Activated naive CD8-positive, alpha-beta T cell treated with anti-CD3 and anti-CD28 coated beads, Interleukin-2, amount 10 ng/mL, durations not matched to agents 7 days and 5 days (primary cell): ENCODE measurements around the gene HS2ST1. TPM values are rescaled to one million over a fixed set of nuclear protein-coding genes. Genes with fewer than 3 reads are reported as not detected.

Experiments
- ATAC-seq: fragments of 150-1000 bp; cut with Tn5 transposase; one replicate; pipeline ENCODE4 v1.10.0; 2021; ENCODE audit warnings: low read depth, moderate library complexity
- POLR2A ChIA-PET: fragments of 350-600 bp; sonication (Branson Sonifier 250); formaldehyde crosslinking; loops from one replicate; lab custom pipeline; 2021; ENCODE audit warnings: antibody characterized with exemption; lab: Charles Lee
- DNase-seq: peaks from one replicate; pipeline ENCODE4 v3.0.0; 2021
- H3K27ac Mint-ChIP-seq: one replicate; pipeline ENCODE4 v1.8.0; 2022; ENCODE audit warnings: mild to moderate bottlenecking, mixed read lengths
- H3K27me3 Mint-ChIP-seq: one replicate; pipeline ENCODE4 v1.8.0; 2022; ENCODE audit warnings: mild to moderate bottlenecking, moderate library complexity, mixed read lengths
- H3K36me3 Mint-ChIP-seq: one replicate; pipeline ENCODE4 v1.8.0; 2021; ENCODE audit warnings: mild to moderate bottlenecking, mixed read lengths
- H3K4me1 Mint-ChIP-seq: one replicate; pipeline ENCODE4 v1.8.0; 2021; ENCODE audit warnings: mixed read lengths
- H3K4me3 Mint-ChIP-seq: one replicate; pipeline ENCODE4 v1.8.0; 2022; ENCODE audit warnings: mild to moderate bottlenecking, moderate library complexity, mixed read lengths
- H3K9me3 Mint-ChIP-seq: one replicate; pipeline ENCODE4 v1.8.0; 2021; ENCODE audit warnings: mixed read lengths
- total RNA-seq, 2 experiments: library from RNA; stranded (reverse); gene quantifications; one replicate each; pipeline ENCODE4 v1.2.3, GENCODE V29; 2021

Gene HS2ST1
- total RNA-seq, 2 experiments from 2014 or later = 16.8 to 18.6 TPM

DNA sequence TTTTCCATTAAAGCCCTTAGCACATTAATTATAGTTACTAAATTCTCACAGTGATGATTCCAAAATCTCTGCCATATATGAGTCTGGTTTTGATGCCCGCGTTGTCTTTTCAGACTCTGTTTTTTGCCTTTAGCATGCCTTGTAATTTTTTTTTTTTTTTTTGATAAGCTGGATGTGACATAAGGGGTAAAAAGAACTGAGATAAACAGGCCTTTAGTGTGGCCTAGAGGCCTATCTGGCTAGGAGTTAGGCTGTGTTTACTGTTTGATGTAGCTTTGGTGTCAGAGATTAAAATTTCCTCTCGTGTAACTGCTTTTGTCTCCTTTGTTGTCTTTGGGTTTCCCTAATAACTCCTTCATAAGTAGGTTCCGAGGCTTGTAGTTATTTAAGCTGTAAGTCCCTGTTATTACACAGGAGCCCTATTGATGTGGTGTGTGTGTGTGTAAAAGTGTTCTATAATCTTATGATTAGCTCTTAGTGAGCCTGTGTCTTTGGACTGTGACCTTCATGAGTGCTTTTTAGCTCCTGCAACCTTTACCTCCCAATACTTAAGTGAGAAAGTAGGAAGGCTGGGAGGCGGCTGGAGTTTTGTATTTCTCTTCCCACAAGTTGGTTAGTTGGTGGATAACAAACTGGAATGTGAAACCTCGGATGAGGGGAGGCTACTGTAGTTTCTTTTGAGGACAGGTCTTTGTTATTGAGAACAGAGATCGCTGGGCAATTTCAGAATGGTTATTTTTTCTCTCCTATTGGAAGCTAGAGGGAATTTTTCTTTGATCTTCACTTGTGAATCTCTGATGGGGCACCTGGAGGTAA, 19.3 kb downstream of the HS2ST1 start:
- Mint-ChIP-seq H3K36me3 (no peaks in the 10 kb centered on the region), H3K9me3 (no peaks in the 10 kb centered on the region), H3K27ac (no peak overlapping the region), H3K27me3 (peaks cover 2% of the 10 kb centered on the region), H3K4me1 (peaks cover 5% of the 10 kb centered on the region), H3K4me3 (no peak overlapping the region)
- POLR2A ChIA-PET = no interaction called here
- DNase-seq (no peak), ATAC-seq (no peak)

DNA sequence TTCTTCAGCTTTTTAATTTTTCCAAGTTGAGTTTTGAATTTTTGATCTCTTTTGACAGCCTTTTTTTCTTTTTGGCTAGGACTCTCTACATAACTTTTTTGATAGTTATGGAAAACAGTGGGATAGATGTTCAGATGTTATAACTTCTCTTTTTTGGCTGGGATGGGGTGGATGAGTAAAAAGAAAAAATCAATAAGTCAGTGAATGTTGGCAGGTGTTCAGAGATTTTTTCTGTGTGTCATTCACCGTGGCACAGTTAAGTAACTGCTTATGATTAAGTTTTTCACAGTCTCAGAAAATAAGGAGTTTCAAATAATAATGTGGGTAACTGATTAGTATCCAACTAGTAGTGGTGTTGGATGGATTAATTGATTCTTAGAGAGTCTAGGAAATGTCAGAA, 24.0 kb downstream of the HS2ST1 start:
- H3K27ac Mint-ChIP-seq = no peak overlapping the region
- POLR2A ChIA-PET = no interaction called here

GRCh38 chr1:86938855-86939254, 24.4 kb downstream of the HS2ST1 start:
- Mint-ChIP-seq H3K27ac (no peak overlapping the region), H3K36me3 (peaks cover 1% of the 10 kb centered on the region), H3K4me3 (no peak overlapping the region), H3K27me3 (no peaks in the 10 kb centered on the region), H3K4me1 (peaks cover under 1% of the 10 kb centered on the region), H3K9me3 (no peaks in the 10 kb centered on the region)
- ATAC-seq (no peak), DNase-seq (no peak)
- POLR2A ChIA-PET = no interaction called here

More for the DNA sequence above, 24.0 kb downstream of the HS2ST1 start:
- H3K27me3 Mint-ChIP-seq = no peaks in the 10 kb centered on the region
- DNase-seq (no peak), ATAC-seq (no peak)
- H3K4me3 Mint-ChIP-seq = no peak overlapping the region
- peaks cover 1% of the 10 kb centered on the region for H3K36me3 Mint-ChIP-seq
- H3K9me3 Mint-ChIP-seq = no peaks in the 10 kb centered on the region
- H3K4me1 Mint-ChIP-seq = peaks cover 4% of the 10 kb centered on the region

GRCh38 chr1:86939406-86939805, 25.0 kb downstream of the HS2ST1 start:
- ATAC-seq = no peak
- no peaks in the 10 kb centered on the region for H3K4me1 Mint-ChIP-seq
- DNase-seq = no peak
- POLR2A ChIA-PET = no interaction called here
- peaks cover 1% of the 10 kb centered on the region for H3K36me3 Mint-ChIP-seq
- no peaks in the 10 kb centered on the region for H3K9me3 Mint-ChIP-seq
- no peaks in the 10 kb centered on the region for H3K27me3 Mint-ChIP-seq
- no peak overlapping the region for H3K27ac Mint-ChIP-seq
- no peak overlapping the region for H3K4me3 Mint-ChIP-seq

DNA sequence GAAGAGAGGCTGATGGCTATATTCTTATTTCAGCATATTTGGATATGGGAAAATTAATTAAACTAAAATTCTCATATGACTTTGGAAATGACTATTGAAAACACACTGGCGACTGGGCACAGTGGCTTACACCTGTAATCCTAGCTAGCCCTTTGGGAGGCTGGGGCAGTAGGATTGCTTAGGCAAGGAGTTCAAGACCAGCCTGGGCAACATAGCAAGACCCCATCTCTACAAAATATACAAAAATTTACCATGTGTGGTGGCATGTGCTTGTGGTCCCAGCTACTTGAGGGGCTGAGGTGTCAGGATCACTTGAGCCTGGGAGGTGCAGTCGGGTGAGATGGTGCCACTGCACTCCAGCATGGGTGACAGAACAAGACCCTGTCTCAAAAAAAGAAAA, 26.2 kb downstream of the HS2ST1 start:
- Mint-ChIP-seq H3K4me1 (no peaks in the 10 kb centered on the region), H3K4me3 (no peak overlapping the region), H3K27me3 (no peaks in the 10 kb centered on the region), H3K27ac (no peak overlapping the region), H3K9me3 (no peaks in the 10 kb centered on the region), H3K36me3 (peaks cover 1% of the 10 kb centered on the region)
- POLR2A ChIA-PET = no interaction called here
- ATAC-seq = no peak
- no peak for DNase-seq

- no peaks in the 10 kb centered on the region for H3K27me3 Mint-ChIP-seq
Measured at GRCh38 chr1:86942042-86942441, 27.6 kb downstream of the HS2ST1 start.

GRCh38 chr1:86942743-86943142, 28.3 kb downstream of the HS2ST1 start:
- Mint-ChIP-seq H3K36me3 (peaks cover 1% of the 10 kb centered on the region), H3K4me1 (no peaks in the 10 kb centered on the region), H3K27me3 (no peaks in the 10 kb centered on the region), H3K27ac (no peak overlapping the region), H3K9me3 (no peaks in the 10 kb centered on the region), H3K4me3 (no peak overlapping the region)
- POLR2A ChIA-PET = no interaction called here
- ATAC-seq = no peak
- no peak for DNase-seq

More at GRCh38 chr1:86942042-86942441, 27.6 kb downstream of the HS2ST1 start:
- Mint-ChIP-seq H3K27ac (no peak overlapping the region), H3K9me3 (no peaks in the 10 kb centered on the region), H3K4me1 (no peaks in the 10 kb centered on the region), H3K36me3 (peaks cover 1% of the 10 kb centered on the region), H3K4me3 (no peak overlapping the region)
- DNase-seq (no peak), ATAC-seq (no peak)
- POLR2A ChIA-PET = no interaction called here

- ATAC-seq (no peak), DNase-seq (no peak)
- H3K36me3 Mint-ChIP-seq = no peaks in the 10 kb centered on the region
- no peak overlapping the region for H3K4me3 Mint-ChIP-seq
- POLR2A ChIA-PET = no interaction called here
- no peaks in the 10 kb centered on the region for H3K27me3 Mint-ChIP-seq
- no peak overlapping the region for H3K27ac Mint-ChIP-seq
- no peaks in the 10 kb centered on the region for H3K4me1 Mint-ChIP-seq
- no peaks in the 10 kb centered on the region for H3K9me3 Mint-ChIP-seq
Measured at GRCh38 chr1:86948212-86948611, 33.8 kb downstream of the HS2ST1 start.

GRCh38 chr1:86950712-86951419, 36.4 kb downstream of the HS2ST1 start:
- Mint-ChIP-seq H3K27ac (no peak overlapping the region), H3K9me3 (no peaks in the 10 kb centered on the region), H3K4me1 (peaks cover 1% of the 10 kb centered on the region), H3K36me3 (no peaks in the 10 kb centered on the region), H3K27me3 (no peaks in the 10 kb centered on the region), H3K4me3 (no peak overlapping the region)
- POLR2A ChIA-PET = no interaction called here
- DNase-seq = no peak
- ATAC-seq = no peak

DNA sequence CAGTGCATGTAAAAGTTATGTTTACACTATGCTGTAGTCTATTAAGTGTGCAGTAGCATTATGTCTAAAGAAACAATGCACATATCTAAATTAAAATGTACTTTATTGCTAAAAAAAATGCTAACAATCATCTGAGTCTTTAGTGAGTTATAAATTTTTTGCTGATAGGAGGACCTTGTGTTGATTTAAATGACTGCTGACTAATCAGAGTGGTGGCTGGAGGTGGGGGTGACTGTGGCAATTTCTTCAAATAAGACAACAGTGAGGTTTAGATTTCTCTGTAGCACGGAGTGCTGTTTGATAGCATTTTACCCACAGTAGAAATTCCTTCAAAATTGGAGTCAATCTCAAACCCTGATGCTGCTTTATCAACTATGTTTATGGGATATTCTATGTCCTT, 37.0 kb downstream of the HS2ST1 start:
- POLR2A ChIA-PET = no interaction called here

DNA sequence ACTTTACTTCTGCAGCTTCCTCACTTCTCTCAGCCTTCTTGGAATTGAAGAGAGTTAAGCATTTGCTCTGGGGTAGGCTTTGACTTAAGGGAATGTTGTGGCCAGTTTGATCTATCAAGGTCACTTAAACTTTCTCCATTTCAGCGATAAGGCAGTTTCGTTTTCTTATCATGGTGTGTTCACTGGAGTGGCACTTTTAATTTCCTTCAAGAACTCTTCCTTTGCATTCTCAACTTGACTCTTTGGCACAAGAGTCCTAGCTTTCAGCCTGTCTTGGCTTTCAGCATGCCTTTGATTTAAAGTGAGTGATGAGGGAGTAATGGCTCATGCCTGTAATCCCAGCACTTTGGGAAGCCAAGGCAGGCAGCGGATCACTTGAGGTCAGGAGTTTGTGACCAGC, 38.7 kb downstream of the HS2ST1 start:
- H3K36me3 Mint-ChIP-seq = peaks cover under 1% of the 10 kb centered on the region
- no peak for ATAC-seq
- POLR2A ChIA-PET = no interaction called here
- H3K27me3 Mint-ChIP-seq = no peaks in the 10 kb centered on the region
- no peak overlapping the region for H3K27ac Mint-ChIP-seq
- peaks cover 1% of the 10 kb centered on the region for H3K4me1 Mint-ChIP-seq
- DNase-seq = no peak
- peaks cover under 1% of the 10 kb centered on the region for H3K9me3 Mint-ChIP-seq
- no peak overlapping the region for H3K4me3 Mint-ChIP-seq

More for the DNA sequence above, 37.0 kb downstream of the HS2ST1 start:
- no peaks in the 10 kb centered on the region for H3K9me3 Mint-ChIP-seq
- H3K4me3 Mint-ChIP-seq = no peak overlapping the region
- no peaks in the 10 kb centered on the region for H3K36me3 Mint-ChIP-seq
- DNase-seq (no peak), ATAC-seq (no peak)
- no peaks in the 10 kb centered on the region for H3K27me3 Mint-ChIP-seq
- peaks cover 1% of the 10 kb centered on the region for H3K4me1 Mint-ChIP-seq
- no peak overlapping the region for H3K27ac Mint-ChIP-seq

DNA sequence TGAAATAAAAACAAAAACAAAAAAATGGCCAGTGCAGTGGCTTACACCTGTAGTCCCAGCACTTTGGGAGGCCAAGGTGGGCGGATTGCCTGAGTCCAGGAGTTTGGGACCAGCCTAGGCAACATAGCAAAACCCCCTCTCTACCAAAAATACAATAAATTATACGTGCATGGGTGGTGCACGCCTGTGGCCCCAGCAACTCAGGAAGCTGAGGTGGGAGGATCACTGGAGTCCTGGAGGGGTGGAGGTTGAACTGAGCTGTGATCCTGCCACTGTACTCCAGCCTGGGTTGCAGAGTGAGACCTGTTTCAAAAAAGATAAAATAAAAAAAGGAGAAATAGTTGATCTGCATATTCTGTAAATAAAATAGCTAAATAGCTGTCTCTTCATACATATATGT, 41.2 kb downstream of the HS2ST1 start:
- Mint-ChIP-seq H3K27ac (no peak overlapping the region), H3K27me3 (no peaks in the 10 kb centered on the region), H3K4me3 (no peak overlapping the region), H3K36me3 (peaks cover 5% of the 10 kb centered on the region), H3K9me3 (peaks cover 2% of the 10 kb centered on the region), H3K4me1 (peaks cover 1% of the 10 kb centered on the region)
- no peak for ATAC-seq
- DNase-seq = no peak
- POLR2A ChIA-PET = interaction anchor here (1.0 kb wide), 1 partner anchor 41 kb away, joined by 3 read pairs; the partner anchor contains the start of gene HS2ST1

- Mint-ChIP-seq H3K27me3 (no peaks in the 10 kb centered on the region), H3K36me3 (peaks cover 5% of the 10 kb centered on the region), H3K27ac (no peak overlapping the region), H3K9me3 (peaks cover 2% of the 10 kb centered on the region), H3K4me3 (no peak overlapping the region), H3K4me1 (peaks cover 1% of the 10 kb centered on the region)
- ATAC-seq = no peak
- no peak for DNase-seq
- POLR2A ChIA-PET = no interaction called here
Measured at GRCh38 chr1:86956221-86956620, 41.8 kb downstream of the HS2ST1 start.

- Mint-ChIP-seq H3K4me3 (no peak overlapping the region), H3K4me1 (peaks cover 1% of the 10 kb centered on the region), H3K27me3 (no peaks in the 10 kb centered on the region), H3K36me3 (peaks cover 5% of the 10 kb centered on the region), H3K9me3 (peaks cover 2% of the 10 kb centered on the region), H3K27ac (no peak overlapping the region)
- no peak for DNase-seq
- POLR2A ChIA-PET = no interaction called here
- no peak for ATAC-seq
Measured at GRCh38 chr1:86957221-86957620, 42.8 kb downstream of the HS2ST1 start.
